Neural cell (in vitro differentiated cells): ENCODE results near the gene TBC1D22B. TPM values are rescaled to one million over a fixed set of nuclear protein-coding genes. Genes with fewer than 3 reads are reported as not detected.

Source experiments
- H2AFZ ChIP-seq: fragments of 200-600, 300-800 bp; sonication (generic), shearing (Covaris generic); 2 replicates; pipeline ENCODE4 v1.6.0; 2014; ENCODE audit warnings: low read depth, mild to moderate bottlenecking, antibody characterized with exemption, low read length, moderate library complexity
- H3F3A ChIP-seq: fragments of 200-600 bp; shearing (Covaris generic); 2 replicates; pipeline ENCODE4 v1.6.1; 2016; ENCODE audit warnings: mild to moderate bottlenecking, moderate library complexity, mixed read lengths, antibody characterized with exemption, low read length; ENCODE audit not compliant: insufficient read depth, poor library complexity, severe bottlenecking
- H3K27ac ChIP-seq: fragments of 200-600, 300-800 bp; sonication (generic), shearing (Covaris generic); 2 replicates; pipeline ENCODE4 v1.5.1; 2014; ENCODE audit warnings: mild to moderate bottlenecking, low read length, moderate library complexity
- H3K27me3 ChIP-seq: fragments of 300-800, 200-600 bp; sonication (generic), shearing (Covaris generic); 2 replicates; pipeline ENCODE4 v1.6.0; 2014; ENCODE audit warnings: mild to moderate bottlenecking, low read depth, low read length, moderate library complexity; ENCODE audit not compliant: insufficient read depth
- H3K36me3 ChIP-seq: fragments of 300-800, 200-600 bp; sonication (generic), shearing (Covaris generic); 2 replicates; pipeline ENCODE4 v1.5.1; 2014; ENCODE audit warnings: mild to moderate bottlenecking, antibody characterized with exemption, low read length, moderate library complexity; ENCODE audit not compliant: insufficient read depth
- H3K4me2 ChIP-seq: fragments of 300-800, 200-600 bp; sonication (generic), shearing (Covaris generic); 2 replicates; pipeline ENCODE4 v1.6.0; 2014; ENCODE audit warnings: mild to moderate bottlenecking, low read length
- H3K4me3 ChIP-seq: fragments of 300-800, 200-600 bp; sonication (generic), shearing (Covaris generic); 2 replicates; pipeline ENCODE4 v1.5.1; 2014; ENCODE audit warnings: mild to moderate bottlenecking, low read length, moderate library complexity
- H3K79me2 ChIP-seq: fragments of 200-600 bp; shearing (Covaris generic); replicated peaks from 2 replicates; pipeline ENCODE4 v1.6.0; 2014; ENCODE audit warnings: mild to moderate bottlenecking, low read length, moderate library complexity; ENCODE audit not compliant: insufficient read depth
- H3K9ac ChIP-seq: fragments of 300-800, 200-600 bp; sonication (generic), shearing (Covaris generic); 2 replicates; pipeline ENCODE4 v1.6.1; 2016; ENCODE audit warnings: mild to moderate bottlenecking, low read length, mixed read lengths
- H3K9me2 ChIP-seq: fragments of 200-600 bp; shearing (Covaris generic); 2 replicates; pipeline ENCODE4 v1.6.1; 2016; ENCODE audit warnings: mild to moderate bottlenecking, low read length, mixed read lengths; ENCODE audit not compliant: insufficient read depth
- H3K9me3 ChIP-seq: fragments of 200-600, 300-800 bp; sonication (generic), shearing (Covaris generic); 2 replicates; pipeline ENCODE4 v1.6.1; 2016; ENCODE audit warnings: mild to moderate bottlenecking, mixed run types, low read length, moderate library complexity, mixed read lengths
- H4K20me1 ChIP-seq: fragments of 200-600 bp; shearing (Covaris generic); 2 replicates; pipeline ENCODE4 v1.6.1; 2016; ENCODE audit warnings: mild to moderate bottlenecking, mixed run types; ENCODE audit not compliant: insufficient read depth
- EP300 ChIP-seq: fragments of 450-650 bp; conservative IDR thresholded peaks from 2 replicates; pipeline ENCODE4 v1.6.1; 2014; ENCODE audit warnings: antibody characterized with exemption, mild to moderate bottlenecking, moderate library complexity; ENCODE audit not compliant: poor library complexity, severe bottlenecking
- EZH2 ChIP-seq: fragments of 200-600, 300-800 bp; shearing (Covaris generic), sonication (generic); IDR thresholded peaks from 2 replicates; pipeline ENCODE4 v1.6.1; 2014; ENCODE audit warnings: antibody characterized with exemption, low read length, borderline replicate concordance, mild to moderate bottlenecking; ENCODE audit not compliant: insufficient read depth, poor library complexity, severe bottlenecking
- MXI1 ChIP-seq: fragments of 450-650 bp; conservative IDR thresholded peaks from 2 replicates; pipeline ENCODE4 v1.6.1; 2014; ENCODE audit warnings: antibody characterized with exemption, mild to moderate bottlenecking; ENCODE audit not compliant: poor library complexity, severe bottlenecking
- POLR2AphosphoS5 ChIP-seq: IDR thresholded peaks from 2 replicates; pipeline ENCODE4 v1.6.1; 2012
- RAD21 ChIP-seq: fragments of 450-650 bp; conservative IDR thresholded peaks from 2 replicates; pipeline ENCODE4 v1.6.1; 2014; ENCODE audit warnings: antibody characterized with exemption, mild to moderate bottlenecking, moderate library complexity
- SMC3 ChIP-seq: fragments of 450-650 bp; conservative IDR thresholded peaks from 2 replicates; pipeline ENCODE4 v1.6.1; 2014; ENCODE audit warnings: antibody characterized with exemption, mild to moderate bottlenecking, moderate library complexity; ENCODE audit not compliant: poor library complexity
- TAF1 ChIP-seq: IDR thresholded peaks from 2 replicates; pipeline ENCODE4 v1.6.1; 2012; ENCODE audit warnings: low read depth
- polyA plus RNA-seq: library from polyadenylated mRNA; depleted of rRNA; stranded (reverse); fragments of >200 nt; gene quantifications from 2 replicates; pipeline ENCODE4 v1.2.3, GENCODE V29; 2014
- TF ChIP-seq, protein P1 (sequence below): IDR thresholded peaks from 2 replicates; pipeline ENCODE4 v1.6.1; 2012; ENCODE audit warnings: borderline replicate concordance
- TF ChIP-seq, protein P2 (sequence below): fragments of 450-650 bp; IDR thresholded peaks from 2 replicates; pipeline ENCODE4 v1.5.1; 2014; ENCODE audit warnings: antibody characterized with exemption, mild to moderate bottlenecking, moderate library complexity; ENCODE audit not compliant: poor library complexity, severe bottlenecking

TBC1D22B gene
- polyA plus RNA-seq, 1 donor from 2014 or later = 10.6 TPM

- no peak overlapping the region for H3K27ac ChIP-seq
- no peaks in the 10 kb centered on the region for H3K9me2 ChIP-seq
- no peaks in the 10 kb centered on the region for H3K27me3 ChIP-seq
- no peak overlapping the region for H3K4me2 ChIP-seq
- H3K36me3 ChIP-seq = peaks cover 6% of the 10 kb centered on the region
- peaks cover 44% of the 10 kb centered on the region for H3K79me2 ChIP-seq
- no peaks in the 10 kb centered on the region for H3F3A ChIP-seq
- no peaks in the 10 kb centered on the region for H3K9me3 ChIP-seq
- H4K20me1 ChIP-seq = no peaks in the 10 kb centered on the region
- no peak overlapping the region for H3K4me3 ChIP-seq
- no peak overlapping the region for H2AFZ ChIP-seq
- no peak overlapping the region for H3K9ac ChIP-seq
- TF ChIP-seq EP300 (no peak), SMC3 (no peak), POLR2AphosphoS5 (no peak), TAF1 (no peak), EZH2 (no peak), MXI1 (no peak), RAD21 (no peak)
- TF ChIP-seq, protein P1, sequence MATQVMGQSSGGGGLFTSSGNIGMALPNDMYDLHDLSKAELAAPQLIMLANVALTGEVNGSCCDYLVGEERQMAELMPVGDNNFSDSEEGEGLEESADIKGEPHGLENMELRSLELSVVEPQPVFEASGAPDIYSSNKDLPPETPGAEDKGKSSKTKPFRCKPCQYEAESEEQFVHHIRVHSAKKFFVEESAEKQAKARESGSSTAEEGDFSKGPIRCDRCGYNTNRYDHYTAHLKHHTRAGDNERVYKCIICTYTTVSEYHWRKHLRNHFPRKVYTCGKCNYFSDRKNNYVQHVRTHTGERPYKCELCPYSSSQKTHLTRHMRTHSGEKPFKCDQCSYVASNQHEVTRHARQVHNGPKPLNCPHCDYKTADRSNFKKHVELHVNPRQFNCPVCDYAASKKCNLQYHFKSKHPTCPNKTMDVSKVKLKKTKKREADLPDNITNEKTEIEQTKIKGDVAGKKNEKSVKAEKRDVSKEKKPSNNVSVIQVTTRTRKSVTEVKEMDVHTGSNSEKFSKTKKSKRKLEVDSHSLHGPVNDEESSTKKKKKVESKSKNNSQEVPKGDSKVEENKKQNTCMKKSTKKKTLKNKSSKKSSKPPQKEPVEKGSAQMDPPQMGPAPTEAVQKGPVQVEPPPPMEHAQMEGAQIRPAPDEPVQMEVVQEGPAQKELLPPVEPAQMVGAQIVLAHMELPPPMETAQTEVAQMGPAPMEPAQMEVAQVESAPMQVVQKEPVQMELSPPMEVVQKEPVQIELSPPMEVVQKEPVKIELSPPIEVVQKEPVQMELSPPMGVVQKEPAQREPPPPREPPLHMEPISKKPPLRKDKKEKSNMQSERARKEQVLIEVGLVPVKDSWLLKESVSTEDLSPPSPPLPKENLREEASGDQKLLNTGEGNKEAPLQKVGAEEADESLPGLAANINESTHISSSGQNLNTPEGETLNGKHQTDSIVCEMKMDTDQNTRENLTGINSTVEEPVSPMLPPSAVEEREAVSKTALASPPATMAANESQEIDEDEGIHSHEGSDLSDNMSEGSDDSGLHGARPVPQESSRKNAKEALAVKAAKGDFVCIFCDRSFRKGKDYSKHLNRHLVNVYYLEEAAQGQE = no peak
- TF ChIP-seq, protein P2, sequence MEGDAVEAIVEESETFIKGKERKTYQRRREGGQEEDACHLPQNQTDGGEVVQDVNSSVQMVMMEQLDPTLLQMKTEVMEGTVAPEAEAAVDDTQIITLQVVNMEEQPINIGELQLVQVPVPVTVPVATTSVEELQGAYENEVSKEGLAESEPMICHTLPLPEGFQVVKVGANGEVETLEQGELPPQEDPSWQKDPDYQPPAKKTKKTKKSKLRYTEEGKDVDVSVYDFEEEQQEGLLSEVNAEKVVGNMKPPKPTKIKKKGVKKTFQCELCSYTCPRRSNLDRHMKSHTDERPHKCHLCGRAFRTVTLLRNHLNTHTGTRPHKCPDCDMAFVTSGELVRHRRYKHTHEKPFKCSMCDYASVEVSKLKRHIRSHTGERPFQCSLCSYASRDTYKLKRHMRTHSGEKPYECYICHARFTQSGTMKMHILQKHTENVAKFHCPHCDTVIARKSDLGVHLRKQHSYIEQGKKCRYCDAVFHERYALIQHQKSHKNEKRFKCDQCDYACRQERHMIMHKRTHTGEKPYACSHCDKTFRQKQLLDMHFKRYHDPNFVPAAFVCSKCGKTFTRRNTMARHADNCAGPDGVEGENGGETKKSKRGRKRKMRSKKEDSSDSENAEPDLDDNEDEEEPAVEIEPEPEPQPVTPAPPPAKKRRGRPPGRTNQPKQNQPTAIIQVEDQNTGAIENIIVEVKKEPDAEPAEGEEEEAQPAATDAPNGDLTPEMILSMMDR = no peak
These were observed 100.3 kb downstream of the TBC1D22B start for GRCh38 chr6:37357860-37358259.

DNA sequence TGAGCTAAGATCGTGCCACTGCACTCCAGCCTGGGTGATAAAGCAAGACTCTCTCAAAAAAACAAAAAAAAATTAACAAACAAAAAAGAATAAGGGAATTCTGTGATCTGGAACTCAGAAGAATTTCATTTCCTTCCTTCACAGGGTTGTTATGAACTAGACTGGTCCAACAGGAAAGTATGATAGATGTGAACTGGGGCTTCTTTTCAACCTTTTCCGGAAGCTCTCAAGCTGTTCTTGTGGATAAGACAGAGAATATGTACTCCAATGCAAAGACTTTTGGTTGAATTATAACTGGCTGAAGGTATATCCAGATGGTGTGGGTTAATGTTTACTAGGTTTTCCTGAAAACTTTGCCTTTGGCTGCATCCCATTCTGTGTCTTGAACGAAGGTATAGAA, 101.5 kb downstream of the TBC1D22B start:
- Histone ChIP-seq H4K20me1 (no peaks in the 10 kb centered on the region), H3K79me2 (peaks cover 44% of the 10 kb centered on the region), H3K27ac (no peak overlapping the region), H3F3A (no peaks in the 10 kb centered on the region), H3K9me2 (no peaks in the 10 kb centered on the region), H3K36me3 (peaks cover 6% of the 10 kb centered on the region), H3K4me3 (no peak overlapping the region), H3K4me2 (no peak overlapping the region), H3K9me3 (no peaks in the 10 kb centered on the region), H3K27me3 (no peaks in the 10 kb centered on the region), H3K9ac (no peak overlapping the region), H2AFZ (no peak overlapping the region)
- TF ChIP-seq MXI1 (no peak), POLR2AphosphoS5 (no peak), EZH2 (no peak), RAD21 (no peak), TAF1 (no peak), EP300 (no peak), SMC3 (no peak)
- TF ChIP-seq, protein P1 = no peak
- TF ChIP-seq, protein P2 = no peak
